ENCODE results near the gene MAD1L1.

- TF ChIP-seq POLR2A (IDR thresholded peaks at IDR 0.05; ENCODE audit: low read depth, low read length) (no peak), CTCF (IDR thresholded peaks at IDR 0.05; ENCODE audit: extremely low read depth in 1 of 2, insufficient read depth in 1 of 2, low read depth in 1 of 2, low read length in 2 of 2) (no peak), POLR2AphosphoS5 (IDR thresholded peaks at IDR 0.05; ENCODE audit: insufficient read depth, low read depth, low read length) (no peak)
Observed at GRCh38 chr7:2150445-2150815, 82.3 kb downstream of the MAD1L1 start.
